Tongue (tissue), 2 donors: ENCODE measurements around the gene ZNHIT1. TPM values are rescaled to one million over a fixed set of nuclear protein-coding genes. Genes with fewer than 3 reads are reported as not detected.

Source experiments
- DNase-seq: peaks from one replicate; pipeline ENCODE4 v3.0.0-alpha.2; 2015
- total RNA-seq: library from RNA; depleted of rRNA; stranded (reverse); fragments of >200 nt; gene quantifications from one replicate; pipeline ENCODE4 v1.2.3, GENCODE V29; 2014

The ZNHIT1 gene
- total RNA-seq, 1 donor from 2014 or later, result 38.2 TPM

GRCh38 chr7:101218236-101219125, 516 bp downstream of the ZNHIT1 start:
- no peak for DNase-seq

- no peak for DNase-seq
Observed at GRCh38 chr7:101220295-101220694, 2.3 kb downstream of the ZNHIT1 start.

- no peak for DNase-seq
Observed at GRCh38 chr7:101222275-101222830, 4.4 kb downstream of the ZNHIT1 start.

DNA sequence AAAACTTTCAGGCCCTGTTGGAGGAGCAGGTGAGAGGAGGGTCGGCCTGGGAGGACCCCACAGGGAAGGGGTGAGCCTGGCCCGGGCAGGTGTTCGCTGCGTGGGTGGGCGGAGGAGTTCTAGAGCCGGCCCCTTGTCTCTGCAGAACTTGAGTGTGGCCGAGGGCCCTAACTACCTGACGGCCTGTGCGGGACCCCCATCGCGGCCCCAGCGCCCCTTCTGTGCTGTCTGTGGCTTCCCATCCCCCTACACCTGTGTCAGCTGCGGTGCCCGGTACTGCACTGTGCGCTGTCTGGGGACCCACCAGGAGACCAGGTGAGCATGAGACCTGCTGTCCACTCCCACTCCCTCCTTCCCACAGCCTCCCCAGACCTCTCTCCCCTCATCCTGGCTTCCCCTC, 5.6 kb downstream of the ZNHIT1 start:
- no peak for DNase-seq

DNA sequence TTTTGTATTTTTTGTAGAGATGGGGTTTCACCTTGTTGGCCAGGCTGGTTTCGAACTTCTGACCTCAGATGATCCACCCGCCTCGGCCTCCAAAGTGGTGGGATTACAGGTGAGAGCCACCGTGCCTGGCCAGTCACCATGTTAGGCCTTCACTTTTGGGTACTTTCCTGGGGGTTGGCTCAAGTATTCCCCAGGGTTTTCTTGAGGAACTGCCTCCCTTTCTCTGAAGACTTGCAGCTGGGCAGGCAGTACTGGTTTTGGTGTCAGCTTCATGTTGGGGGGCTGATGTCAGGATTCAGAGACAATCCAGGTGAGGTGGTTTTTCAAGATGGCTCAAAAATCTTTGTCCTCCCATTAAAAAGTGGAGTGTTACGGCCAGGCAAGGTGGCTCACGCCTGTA, 7.7 kb downstream of the ZNHIT1 start:
- no peak for DNase-seq

- DNase-seq, result no peak
Observed at GRCh38 chr7:101226721-101227120, 8.8 kb downstream of the ZNHIT1 start.

DNA sequence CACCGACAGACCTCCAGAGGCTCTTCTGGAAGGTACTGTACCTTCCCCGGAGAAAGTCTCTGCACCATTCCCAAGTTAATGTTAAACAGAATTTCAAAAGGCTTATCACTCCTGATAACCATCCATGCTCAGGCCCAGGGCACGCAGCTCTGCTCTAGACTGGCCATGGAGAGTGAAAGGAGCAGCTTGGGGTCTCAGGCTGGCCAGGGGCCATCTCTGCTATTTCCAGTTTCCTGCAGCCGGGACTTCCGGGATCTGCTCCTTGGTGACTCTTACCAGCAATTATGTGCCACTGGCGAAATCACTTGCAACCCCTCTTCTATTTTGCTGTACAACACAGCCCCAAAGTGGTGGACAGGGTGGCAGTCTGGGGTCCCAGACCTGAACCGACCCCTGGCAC, 13.7 kb downstream of the ZNHIT1 start:
- no peak for DNase-seq

DNA sequence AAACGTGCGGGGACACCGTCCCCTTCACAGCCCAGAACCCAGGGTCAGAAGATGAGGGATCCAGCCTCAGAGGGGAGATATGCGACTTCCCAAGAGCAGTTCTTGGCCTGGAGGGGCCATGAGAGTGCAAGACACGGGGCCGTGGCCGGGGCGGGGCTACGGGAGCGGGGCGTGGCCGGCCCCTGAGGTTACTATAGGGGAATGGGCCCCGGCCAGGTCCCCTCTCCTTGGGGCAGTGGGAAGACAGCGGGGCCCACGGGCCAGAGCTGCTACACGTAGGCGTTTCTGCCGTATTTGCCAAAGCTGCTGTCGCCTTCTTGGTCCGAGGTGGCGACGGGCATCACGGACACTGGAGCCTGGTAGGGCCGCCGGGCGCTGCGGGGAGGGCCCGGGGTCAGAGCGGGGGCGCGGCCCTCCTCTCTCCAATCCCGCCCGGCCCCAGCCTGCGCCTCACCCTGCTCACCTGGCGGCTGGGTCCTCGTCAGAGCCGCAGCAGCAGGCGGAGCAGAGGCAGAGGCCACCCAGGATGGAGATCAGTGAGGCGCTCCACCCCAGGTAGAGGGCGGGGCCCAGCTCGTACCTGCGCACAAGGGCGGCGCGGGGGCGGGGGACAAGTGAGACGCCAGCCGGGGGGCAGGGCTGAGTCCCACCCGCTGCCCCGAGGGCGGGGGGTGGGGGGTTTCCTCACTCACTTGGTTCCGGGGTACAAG, 14.3 kb downstream of the ZNHIT1 start:
- DNase-seq, result peak; percentile 37

GRCh38 chr7:101233907-101234547, 16.1 kb downstream of the ZNHIT1 start:
- no peak for DNase-seq

DNA sequence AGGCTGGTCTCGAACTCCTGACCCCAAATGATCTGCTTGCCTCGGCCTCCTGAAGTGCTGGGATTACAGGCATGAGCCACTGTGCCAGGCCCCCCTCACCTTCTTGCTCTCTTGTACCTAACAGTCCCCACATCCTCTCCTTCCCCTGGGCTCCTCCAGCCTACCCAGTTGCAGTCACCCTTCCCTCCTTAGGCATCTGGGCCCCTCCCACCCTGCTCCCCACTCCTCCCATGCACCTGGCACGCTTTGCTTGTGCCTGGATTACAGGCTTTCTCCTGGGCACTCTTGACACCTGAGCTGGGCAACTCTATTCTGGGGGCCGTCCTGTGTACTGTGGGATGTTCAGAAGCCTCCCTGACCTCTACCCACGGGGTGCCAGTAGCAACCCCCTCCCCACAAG, 16.7 kb downstream of the ZNHIT1 start:
- no peak for DNase-seq

DNA sequence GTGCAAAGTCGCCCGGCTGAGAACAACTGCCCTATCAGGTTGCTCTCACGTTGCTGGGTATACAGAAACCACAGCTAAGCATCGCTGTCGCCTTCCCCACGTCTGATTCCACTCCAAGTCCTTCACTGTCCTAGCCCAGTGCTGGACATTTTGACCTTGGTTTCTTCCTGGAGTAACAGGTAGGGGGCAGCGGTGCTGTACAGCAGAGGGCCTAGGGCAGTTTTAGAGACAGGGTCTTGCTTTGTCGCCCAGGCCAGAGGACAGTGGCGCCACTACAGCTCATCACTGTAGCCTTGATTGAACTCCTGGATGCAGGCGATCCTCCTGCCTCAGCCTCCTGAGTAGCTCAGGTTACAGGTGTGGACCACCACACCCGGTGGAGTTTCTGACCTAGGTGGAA, 17.1 kb downstream of the ZNHIT1 start:
- DNase-seq, result no peak

- DNase-seq, result no peak
Observed at GRCh38 chr7:101235522-101235921, 17.6 kb downstream of the ZNHIT1 start.

- DNase-seq, result no peak
Observed at GRCh38 chr7:101236292-101236835, 18.4 kb downstream of the ZNHIT1 start.

DNA sequence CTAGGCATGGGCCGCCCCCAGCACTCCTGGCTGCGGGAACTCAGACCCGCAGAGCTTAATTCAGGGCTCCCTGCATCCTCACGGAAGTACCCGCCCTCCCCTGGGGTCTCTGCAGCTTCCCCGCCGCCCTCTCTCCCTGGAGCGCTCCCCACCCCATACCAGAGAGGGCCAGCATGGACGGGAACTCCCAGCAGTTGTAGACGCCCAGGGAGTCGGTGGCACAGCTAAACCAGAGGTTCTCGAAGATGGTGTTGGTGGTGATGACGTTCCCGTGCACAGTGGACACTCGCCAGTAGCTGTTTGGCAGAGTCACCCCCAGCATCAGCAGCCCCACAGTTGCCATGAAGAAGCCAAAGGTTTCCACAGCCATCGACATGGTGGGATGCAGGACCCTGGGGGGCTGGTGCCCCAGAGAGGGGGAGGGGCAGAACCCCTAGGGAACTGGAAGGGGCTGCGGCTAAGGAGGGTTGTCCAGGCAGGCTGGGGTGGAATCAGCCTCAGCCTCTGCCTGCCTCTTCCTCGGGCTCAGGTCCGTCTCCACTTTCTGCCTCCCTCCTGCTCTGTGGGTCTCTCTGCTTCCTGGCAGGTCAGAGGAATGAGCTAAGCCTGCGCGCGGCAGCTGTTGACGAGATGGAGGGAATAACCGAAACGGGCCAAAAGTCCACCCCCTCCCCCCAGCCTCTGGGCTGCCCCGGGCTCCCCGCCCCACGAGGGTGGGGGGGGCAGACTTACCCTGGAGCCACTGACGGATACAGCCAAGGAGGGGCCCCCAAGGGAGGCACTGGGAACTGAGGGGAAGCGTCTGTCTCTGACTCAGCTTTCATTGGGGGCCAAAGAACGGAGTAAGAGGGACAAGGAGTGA, 19.5 kb downstream of the ZNHIT1 start, which contains the start of gene CLDN15:
CLDN15 (minus strand) TSS at position 597 of the 862 bp plus-strand sequence; CDS start at position 376, 221 bp downstream.
- peak; percentile 82 for DNase-seq

DNA sequence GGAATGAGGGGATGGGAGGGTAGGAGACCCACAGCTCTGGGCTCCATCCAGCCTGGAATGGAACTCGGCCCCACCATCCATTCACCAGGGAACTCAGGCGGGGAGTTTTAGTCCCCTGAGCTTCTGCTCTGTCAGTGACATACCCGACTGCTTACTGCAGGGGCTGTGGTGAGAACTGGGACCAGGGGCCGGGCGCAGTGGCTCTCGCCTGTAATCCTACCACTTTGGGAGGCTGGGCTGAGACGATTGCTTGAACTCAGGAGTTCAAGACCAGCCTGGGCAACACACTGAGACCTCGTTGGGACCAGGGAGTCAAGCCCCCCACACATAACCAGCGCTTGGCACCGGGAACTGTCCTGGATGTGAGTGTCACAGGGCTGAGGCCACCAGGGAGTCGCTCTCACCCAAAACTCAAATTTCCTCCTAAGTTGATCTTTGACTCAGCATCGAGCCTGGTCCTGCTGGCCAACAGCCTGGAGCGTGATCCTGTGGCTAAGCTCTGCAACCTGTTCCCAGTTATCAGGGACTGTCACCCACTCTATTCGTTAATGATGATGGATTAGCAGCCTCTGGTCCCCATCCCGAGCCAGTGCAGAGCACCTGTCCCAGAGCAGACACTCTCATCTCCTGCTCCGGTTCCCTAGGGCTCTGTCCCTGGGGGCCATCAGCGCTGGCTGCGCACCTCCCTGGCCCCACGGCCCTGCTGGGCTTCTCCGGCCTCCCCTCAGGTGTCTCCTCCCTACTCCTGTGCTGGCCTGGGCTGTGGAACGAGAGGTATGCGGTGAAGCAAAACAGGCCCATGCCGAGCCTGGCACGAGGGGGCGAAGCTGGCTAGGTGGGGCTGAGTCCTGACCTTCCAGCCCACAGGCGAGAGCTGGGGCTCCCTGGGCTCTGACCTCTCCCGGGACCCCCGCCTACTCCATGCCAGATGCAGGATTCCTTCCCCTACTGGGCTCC, 20.5 kb downstream of the ZNHIT1 start:
- peak; percentile 40 for DNase-seq

DNA sequence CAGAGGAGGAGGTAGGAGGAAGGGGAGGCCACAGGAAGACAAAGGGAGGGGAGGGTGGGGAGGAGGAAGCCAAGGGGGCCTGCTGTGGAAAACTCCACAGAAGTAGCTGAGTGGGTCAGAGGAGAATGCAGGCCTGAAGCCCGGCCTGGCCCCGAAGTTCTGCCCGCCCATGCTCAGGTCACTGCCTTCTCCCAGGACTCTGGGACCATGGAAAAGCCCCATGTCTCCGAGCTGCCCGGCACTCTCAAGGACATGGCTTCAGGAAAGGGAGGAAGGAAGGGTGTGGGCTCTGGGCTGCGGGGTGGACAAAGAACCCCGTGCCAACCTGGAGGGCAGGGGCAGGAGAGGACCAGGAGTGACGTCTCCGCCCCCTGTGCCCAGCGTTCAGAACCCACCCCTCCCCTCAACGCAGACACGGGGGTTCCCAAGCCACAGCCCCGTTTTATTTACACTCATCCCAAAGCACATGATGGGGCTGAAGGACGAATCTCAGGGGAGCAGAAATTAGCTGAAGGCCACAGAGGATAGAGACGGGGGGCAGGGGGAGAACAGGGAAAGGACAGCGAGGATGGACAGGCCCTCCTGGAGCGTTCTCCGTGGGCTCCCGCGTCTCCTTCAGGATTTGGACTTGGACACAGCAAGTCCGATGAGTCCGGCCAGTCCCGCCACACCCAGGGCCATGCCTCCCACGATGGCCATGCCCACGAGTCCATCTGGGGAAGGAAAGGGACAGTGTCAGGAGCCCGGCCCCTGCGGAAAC, 21.4 kb downstream of the ZNHIT1 start:
- no peak for DNase-seq

GRCh38 chr7:101239951-101240220, 21.9 kb downstream of the ZNHIT1 start:
- no peak for DNase-seq

- no peak for DNase-seq
Observed at GRCh38 chr7:101240226-101241014, 22.5 kb downstream of the ZNHIT1 start.

- DNase-seq, result no peak
Observed at GRCh38 chr7:101241015-101241363, 23.0 kb downstream of the ZNHIT1 start.
